Activated naive CD4-positive, alpha-beta T cell treated with anti-CD3 and anti-CD28 coated beads, Interleukin-2, amount 50 U/mL, for 72 hours (primary cell): ENCODE measurements around the gene MPV17. TPM values are rescaled to one million over a fixed set of nuclear protein-coding genes. Genes with fewer than 3 reads are reported as not detected.
"Not testable (repeated sequence)": the region's sequence is repeated elsewhere in the genome, so short reads cannot be mapped to it uniquely, and the experiment has no call there.

Experiments used
- ATAC-seq, 2 donors: fragments of 150-1000 bp; cut with Tn5 transposase; 2 replicates each; pipeline ENCODE4 v1.10.0; 2021; ENCODE audit warnings: mild to moderate bottlenecking in 2 of 2, moderate library complexity in 2 of 2
- DNase-seq, 2 donors: peaks; one replicate each; pipeline ENCODE4 v3.0.0; 2021 to 2022; ENCODE audit warnings: low spot score in 2 of 2
- H3K27ac Mint-ChIP-seq, 2 donors: one replicate each; pipeline ENCODE4 v1.8.0; 2022; ENCODE audit warnings: mild to moderate bottlenecking in 2 of 2, mixed read lengths in 2 of 2
- H3K36me3 Mint-ChIP-seq, 2 donors: one replicate each; pipeline ENCODE4 v1.8.0; 2022; ENCODE audit warnings: mixed read lengths in 2 of 2
- H3K9me3 Mint-ChIP-seq, 2 donors: one replicate each; pipeline ENCODE4 v1.8.0; 2022; ENCODE audit warnings: mixed read lengths in 2 of 2
- total RNA-seq, 2 donors: library from RNA; stranded (reverse); gene quantifications; one replicate each; pipeline ENCODE4 v1.2.3, GENCODE V29; 2022

Gene MPV17
- total RNA-seq, 2 donors from 2014 or later = 90.1 to 111 TPM

- Mint-ChIP-seq H3K36me3 (peaks cover 0 to 5% of the 10 kb centered on the region in 2 donors), H3K27ac (no peak overlapping the region), H3K9me3 (no peaks in the 10 kb centered on the region)
- DNase-seq (no peak), ATAC-seq (no peak)
Observed at GRCh38 chr2:27347641-27348040, 24.7 kb upstream of the MPV17 start.

- no peak for ATAC-seq
- Mint-ChIP-seq H3K36me3 (peaks cover 0 to 11% of the 10 kb centered on the region in 2 donors), H3K27ac (peak overlapping the region in 1 of 2 donors; percentile 29), H3K9me3 (no peaks in the 10 kb centered on the region)
- DNase-seq = no peak
Observed at GRCh38 chr2:27336173-27336572, 13.3 kb upstream of the MPV17 start.

GRCh38 chr2:27335311-27335710, 12.4 kb upstream of the MPV17 start:
- Mint-ChIP-seq H3K36me3 (peaks cover 0 to 2% of the 10 kb centered on the region in 2 donors), H3K9me3 (no peaks in the 10 kb centered on the region), H3K27ac (peak overlapping the region; percentile 29 to 41)
- no peak for ATAC-seq
- DNase-seq = no peak

- Mint-ChIP-seq H3K9me3 (no peaks in the 10 kb centered on the region), H3K27ac (peak overlapping the region in 1 of 2 donors; percentile 98), H3K36me3 (peaks cover 11 to 17% of the 10 kb centered on the region in 2 donors)
- ATAC-seq (no peak), DNase-seq (no peak)
Observed at GRCh38 chr2:27324720-27325119, 1.8 kb upstream of the MPV17 start.

GRCh38 chr2:27323596-27324285, 844 bp upstream of the MPV17 start:
- ATAC-seq (no peak), DNase-seq (no peak)
- Mint-ChIP-seq H3K27ac (peak overlapping the region; percentile 97 to 98), H3K36me3 (peaks cover 11 to 17% of the 10 kb centered on the region in 2 donors), H3K9me3 (no peaks in the 10 kb centered on the region)

GRCh38 chr2:27322301-27322765, 564 bp downstream of the MPV17 start:
- no peaks in the 10 kb centered on the region for H3K9me3 Mint-ChIP-seq
- ATAC-seq = peak; percentile 7 to 11
- H3K27ac Mint-ChIP-seq = peak overlapping the region; percentile 97 to 98
- DNase-seq = peak in 1 of 2 donors; percentile 57
- H3K36me3 Mint-ChIP-seq = peaks cover 11 to 17% of the 10 kb centered on the region in 2 donors

GRCh38 chr2:27320958-27321543, 1.8 kb downstream of the MPV17 start:
- Mint-ChIP-seq H3K9me3 (no peaks in the 10 kb centered on the region), H3K27ac (peak overlapping the region in 1 of 2 donors; percentile 98), H3K36me3 (peaks cover 6 to 7% of the 10 kb centered on the region in 2 donors)
- DNase-seq (peak in 1 of 2 donors; percentile 59), ATAC-seq (peak in 1 of 2 donors; percentile 39)

- DNase-seq, ATAC-seq, H3K9me3 Mint-ChIP-seq, H3K36me3 Mint-ChIP-seq, H3K27ac Mint-ChIP-seq: not testable (repeated sequence)
Observed at GRCh38 chr2:27319839-27320238, 3.1 kb downstream of the MPV17 start.

- no peaks in the 10 kb centered on the region for H3K36me3 Mint-ChIP-seq
- no peaks in the 10 kb centered on the region for H3K9me3 Mint-ChIP-seq
- DNase-seq (no peak), ATAC-seq (no peak)
- H3K27ac Mint-ChIP-seq = no peak overlapping the region
Observed at GRCh38 chr2:27316655-27317412, 6.1 kb downstream of the MPV17 start.

GRCh38 chr2:27315122-27315521, 7.8 kb downstream of the MPV17 start:
- Mint-ChIP-seq H3K36me3 (no peaks in the 10 kb centered on the region), H3K9me3 (no peaks in the 10 kb centered on the region), H3K27ac (no peak overlapping the region)
- no peak for ATAC-seq
- no peak for DNase-seq

- H3K36me3 Mint-ChIP-seq = peaks cover 2 to 4% of the 10 kb centered on the region in 2 donors
Observed at GRCh38 chr2:27314709-27315108, 8.2 kb downstream of the MPV17 start.

GRCh38 chr2:27313882-27314645, 8.8 kb downstream of the MPV17 start:
- Mint-ChIP-seq H3K27ac (no peak overlapping the region), H3K36me3 (peaks cover 6 to 7% of the 10 kb centered on the region in 2 donors)
- no peak for ATAC-seq

More at GRCh38 chr2:27314709-27315108, 8.2 kb downstream of the MPV17 start:
- Mint-ChIP-seq H3K9me3 (no peaks in the 10 kb centered on the region), H3K27ac (no peak overlapping the region)
- ATAC-seq (no peak), DNase-seq (no peak)

GRCh38 chr2:27312152-27312551, 10.7 kb downstream of the MPV17 start:
- DNase-seq (no peak), ATAC-seq (no peak)
- Mint-ChIP-seq H3K9me3 (no peaks in the 10 kb centered on the region), H3K36me3 (peaks cover 7 to 12% of the 10 kb centered on the region in 2 donors), H3K27ac (no peak overlapping the region)

More at GRCh38 chr2:27313882-27314645, 8.8 kb downstream of the MPV17 start:
- H3K9me3 Mint-ChIP-seq = no peaks in the 10 kb centered on the region
- DNase-seq = no peak

GRCh38 chr2:27309651-27310050, 13.2 kb downstream of the MPV17 start:
- H3K36me3 Mint-ChIP-seq = peaks cover 7 to 12% of the 10 kb centered on the region in 2 donors
- DNase-seq = no peak
- no peak overlapping the region for H3K27ac Mint-ChIP-seq
- H3K9me3 Mint-ChIP-seq = no peaks in the 10 kb centered on the region
- ATAC-seq = no peak

GRCh38 chr2:27308359-27308881, 14.5 kb downstream of the MPV17 start, which contains the start of gene UCN:
Gene UCN (minus strand): TSS chr2:27308445. CDS start chr2:27307895, 550 bp downstream.
- ATAC-seq (no peak), DNase-seq (no peak)
- no peaks in the 10 kb centered on the region for H3K9me3 Mint-ChIP-seq
- H3K27ac Mint-ChIP-seq = no peak within 1 kb of the TSS
- H3K36me3 Mint-ChIP-seq = peaks cover 7 to 12% of the 10 kb centered on the region in 2 donors
